ENCODE measurements around the gene SOX13. TPM values are rescaled to one million over a fixed set of nuclear protein-coding genes. Genes with fewer than 3 reads are reported as not detected.

SOX13 gene
- total RNA-seq, 1 experiment from 2014 or later, result 81.9 TPM

DNA sequence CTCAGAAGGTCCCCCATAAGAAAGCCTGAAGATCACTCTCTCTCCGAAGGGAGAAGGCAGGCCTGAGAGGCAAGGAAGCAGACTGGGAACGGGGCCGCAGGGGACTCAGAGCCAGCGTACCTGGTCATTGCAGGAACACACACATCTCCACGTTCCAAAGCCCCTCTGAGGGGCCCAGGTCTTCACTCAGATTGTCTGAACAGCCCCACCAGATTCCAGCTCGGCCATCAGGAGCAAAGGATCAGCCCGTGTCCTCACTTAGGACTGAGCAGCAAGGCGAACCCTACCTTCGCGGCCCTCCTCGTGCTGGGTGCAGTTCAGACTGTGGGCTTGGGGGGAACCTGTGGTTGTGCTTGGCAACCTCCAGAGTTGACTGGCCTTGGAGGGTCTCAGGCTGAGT is 43.9 kb upstream of the SOX13 start:
- no peak overlapping the region for H3K9ac ChIP-seq (ENCODE audit: low read length)
- DNase-seq, result no peak
- H3K36me3 ChIP-seq (ENCODE audit: low read depth, low read length), result no peaks in the 10 kb centered on the region
- no peaks in the 10 kb centered on the region for H3F3A ChIP-seq (ENCODE audit: low read length, unreplicated experiment)
- no peak overlapping the region for H3K27ac ChIP-seq (ENCODE audit: low read length)
- ChIA-PET POLR2A (ENCODE audit: unreplicated experiment) (no interaction called here), CTCF (no interaction called here)
- H3K27me3 ChIP-seq (ENCODE audit: low read length), result no peaks in the 10 kb centered on the region
- intact Hi-C loops (cut with micrococcal nuclease), result no loop called here
- H3K9me2 ChIP-seq (replicated peaks; ENCODE audit: low read length), result no peaks in the 10 kb centered on the region
- H3K9me3 ChIP-seq (ENCODE audit: low read length), result no peaks in the 10 kb centered on the region
- no peak overlapping the region for H2AFZ ChIP-seq (ENCODE audit: low read length)
- TF ChIP-seq EZH2 (IDR thresholded peaks at IDR 0.05; ENCODE audit: low read length, unreplicated experiment), result no peak
- no peak for TF ChIP-seq CTCF (conservative IDR thresholded peaks at IDR 0.05; ENCODE audit: low read depth, low read length)
- TF ChIP-seq EZH2phosphoT487 (IDR thresholded peaks at IDR 0.05; ENCODE audit: borderline replicate concordance, low read length), result no peak
- no peaks in the 10 kb centered on the region for H3K79me2 ChIP-seq (ENCODE audit: low read length)
- H3K4me3 ChIP-seq (ENCODE audit: low read length), result no peak overlapping the region
- H3K4me2 ChIP-seq (ENCODE audit: low read length), result no peak overlapping the region
- BruUV-seq (replicated peaks), result no TSS peak
- no peaks in the 10 kb centered on the region for H4K20me1 ChIP-seq (ENCODE audit: low read length)
- H3K4me1 ChIP-seq (ENCODE audit: insufficient read depth, low read length), result no peaks in the 10 kb centered on the region
- ATAC-seq, result no peak

DNA sequence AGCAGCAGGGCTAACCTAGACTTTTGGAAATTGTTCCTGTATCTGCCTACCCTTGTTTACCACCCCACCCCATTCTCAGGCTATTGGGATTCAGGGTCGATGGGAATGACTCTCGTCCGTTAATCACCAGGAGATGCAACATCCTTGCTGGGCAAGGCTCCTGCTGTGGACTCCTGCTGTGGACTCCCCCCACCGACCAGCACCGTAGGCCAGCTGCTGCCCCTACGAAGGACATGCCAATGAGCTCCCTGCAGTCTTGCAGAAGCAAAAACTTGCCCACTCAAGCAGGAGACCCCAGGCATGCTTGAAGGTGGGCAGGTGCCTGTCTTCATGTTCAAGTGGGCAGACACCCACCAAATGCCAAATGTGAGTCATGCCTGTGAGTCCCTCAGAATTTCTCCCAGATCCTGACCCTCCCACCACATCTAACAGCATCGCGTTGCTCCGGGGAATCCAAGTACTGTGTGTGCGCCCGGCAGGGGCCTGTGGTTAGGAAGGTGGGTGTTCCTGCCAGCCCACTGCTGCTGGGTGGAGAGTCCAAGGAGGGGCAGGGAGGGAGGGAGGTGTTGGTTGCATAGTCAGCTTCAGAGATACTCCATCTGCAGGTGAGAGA is 41.7 kb upstream of the SOX13 start:
- no peak overlapping the region for H3K27ac ChIP-seq (ENCODE audit: low read length)
- no peak for TF ChIP-seq EZH2phosphoT487 (IDR thresholded peaks at IDR 0.05; ENCODE audit: borderline replicate concordance, low read length)
- no peaks in the 10 kb centered on the region for H3K9me2 ChIP-seq (replicated peaks; ENCODE audit: low read length)
- no peaks in the 10 kb centered on the region for H3K9me3 ChIP-seq (ENCODE audit: low read length)
- no peaks in the 10 kb centered on the region for H4K20me1 ChIP-seq (ENCODE audit: low read length)
- DNase-seq (no peak), ATAC-seq (no peak)
- H3K36me3 ChIP-seq (ENCODE audit: low read depth, low read length), result no peaks in the 10 kb centered on the region
- no peaks in the 10 kb centered on the region for H3F3A ChIP-seq (ENCODE audit: low read length, unreplicated experiment)
- H3K4me1 ChIP-seq (ENCODE audit: insufficient read depth, low read length), result no peaks in the 10 kb centered on the region
- BruUV-seq (replicated peaks), result no TSS peak
- ChIA-PET CTCF (no interaction called here), POLR2A (ENCODE audit: unreplicated experiment) (no interaction called here)
- no peaks in the 10 kb centered on the region for H3K27me3 ChIP-seq (ENCODE audit: low read length)
- no peak overlapping the region for H3K4me2 ChIP-seq (ENCODE audit: low read length)
- no peaks in the 10 kb centered on the region for H3K79me2 ChIP-seq (ENCODE audit: low read length)
- no peak overlapping the region for H3K9ac ChIP-seq (ENCODE audit: low read length)
- intact Hi-C loops (cut with micrococcal nuclease), result no loop called here
- no peak overlapping the region for H2AFZ ChIP-seq (ENCODE audit: low read length)
- no peak overlapping the region for H3K4me3 ChIP-seq (ENCODE audit: low read length)

- H3K9ac ChIP-seq (ENCODE audit: low read length), result no peak overlapping the region
- no peaks in the 10 kb centered on the region for H3K9me2 ChIP-seq (replicated peaks; ENCODE audit: low read length)
- no peaks in the 10 kb centered on the region for H4K20me1 ChIP-seq (ENCODE audit: low read length)
- no TSS peak for BruUV-seq (replicated peaks)
- intact Hi-C loops (cut with micrococcal nuclease), result no loop called here
- no peak overlapping the region for H3K4me2 ChIP-seq (ENCODE audit: low read length)
- no peaks in the 10 kb centered on the region for H3F3A ChIP-seq (ENCODE audit: low read length, unreplicated experiment)
- no peak overlapping the region for H2AFZ ChIP-seq (ENCODE audit: low read length)
- CTCF ChIA-PET, result no interaction called here
- no peaks in the 10 kb centered on the region for H3K9me3 ChIP-seq (ENCODE audit: low read length)
- no peak overlapping the region for H3K27ac ChIP-seq (ENCODE audit: low read length)
- no peak for TF ChIP-seq CTCF (conservative IDR thresholded peaks at IDR 0.05; ENCODE audit: low read depth, low read length)
- no peak for TF ChIP-seq EZH2 (IDR thresholded peaks at IDR 0.05; ENCODE audit: low read length, unreplicated experiment)
- TF ChIP-seq EZH2phosphoT487 (IDR thresholded peaks at IDR 0.05; ENCODE audit: borderline replicate concordance, low read length), result no peak
- H3K27me3 ChIP-seq (ENCODE audit: low read length), result no peaks in the 10 kb centered on the region
- ATAC-seq (peak; percentile 76), DNase-seq (peak; percentile 42)
- no peaks in the 10 kb centered on the region for H3K4me1 ChIP-seq (ENCODE audit: insufficient read depth, low read length)
- no peaks in the 10 kb centered on the region for H3K79me2 ChIP-seq (ENCODE audit: low read length)
- H3K4me3 ChIP-seq (ENCODE audit: low read length), result no peak overlapping the region
- POLR2A ChIA-PET (ENCODE audit: unreplicated experiment), result interaction anchor here (0.6 kb wide), 1 partner anchor 135 kb away, joined by 3 read pairs; no protein-coding TSS in a partner anchor
- no peaks in the 10 kb centered on the region for H3K36me3 ChIP-seq (ENCODE audit: low read depth, low read length)
Measured at GRCh38 chr1:204032642-204033235, 40.2 kb upstream of the SOX13 start.

All from PC-3 (cell line).